A673 (cell line): ENCODE results near the gene PCDH10. TPM values are rescaled to one million over a fixed set of nuclear protein-coding genes. Genes with fewer than 3 reads are reported as not detected.

ENCODE experiments used
- BruUV-seq: library from RNA; stranded (reverse); fragments of 400-500 nt; replicated peaks from 2 replicates; lab custom pipeline; 2021; lab: Mats Ljungman, UMichigan
- CTCF ChIA-PET: fragments of 300-600 bp; sonication (Branson Sonifier 250); formaldehyde crosslinking; loops from one replicate; lab custom pipeline; 2022; ENCODE audit warnings: antibody characterized with exemption; lab: Charles Lee
- POLR2A ChIA-PET: fragments of 300-600 bp; sonication (Branson Sonifier 250); formaldehyde crosslinking; loops from one replicate; lab custom pipeline; 2022; ENCODE audit warnings: antibody characterized with exemption; ENCODE audit not compliant: low non-redundant PET; lab: Charles Lee
- DNase-seq: peaks from one replicate; pipeline ENCODE4 v3.0.0-alpha.2; 2015; ENCODE audit warnings: low spot score
- H3K27ac ChIP-seq: fragments of 200-600 bp; sonication (generic); 2 replicates; pipeline ENCODE4 v1.5.1; 2016; ENCODE audit warnings: mixed run types, low read depth, mild to moderate bottlenecking, mixed read lengths, antibody characterized with exemption, low read length; ENCODE audit not compliant: poor library complexity, severe bottlenecking
- H3K27me3 ChIP-seq: fragments of 200-600 bp; sonication (generic); replicated peaks from 2 replicates; pipeline ENCODE4 v1.6.1; 2017; ENCODE audit warnings: mixed run types, low read depth, mild to moderate bottlenecking, mixed read lengths, antibody characterized with exemption, low read length; ENCODE audit not compliant: insufficient read depth, poor library complexity
- H3K36me3 ChIP-seq: fragments of 200-600 bp; sonication (generic); 2 replicates; pipeline ENCODE4 v1.6.1; 2016; ENCODE audit warnings: mixed run types, mild to moderate bottlenecking, mixed read lengths, antibody characterized with exemption, low read length; ENCODE audit not compliant: insufficient read depth, poor library complexity, severe bottlenecking
- H3K4me1 ChIP-seq: fragments of 200-600 bp; sonication (generic); 2 replicates; pipeline ENCODE4 v1.6.1; 2017; ENCODE audit warnings: mixed run types, mild to moderate bottlenecking, mixed read lengths, antibody characterized with exemption, low read length; ENCODE audit not compliant: insufficient read depth, poor library complexity, severe bottlenecking
- H3K4me3 ChIP-seq: fragments of 200-600 bp; sonication (generic); 2 replicates; pipeline ENCODE4 v1.5.1; 2016; ENCODE audit warnings: low read depth, mixed run types, mild to moderate bottlenecking, mixed read lengths, low read length; ENCODE audit not compliant: poor library complexity, severe bottlenecking
- H3K9me3 ChIP-seq: fragments of 200-600 bp; sonication (generic); 2 replicates; pipeline ENCODE4 v1.6.1; 2016; ENCODE audit warnings: mixed run types, low read depth, mild to moderate bottlenecking, mixed read lengths, antibody characterized with exemption, low read length; ENCODE audit not compliant: poor library complexity, severe bottlenecking
- EZH2 ChIP-seq: fragments of 200-600 bp; sonication (generic); IDR thresholded peaks from 2 replicates; pipeline ENCODE4 v1.6.1; 2017; ENCODE audit warnings: borderline replicate concordance, low read depth, mild to moderate bottlenecking, mixed read lengths, antibody characterized with exemption, low read length; ENCODE audit not compliant: poor library complexity, severe bottlenecking
- intact Hi-C: fragments of 100-400 bp; cut with micrococcal nuclease; formaldehyde crosslinking; loops from one replicate; pipeline ENCODE4 v1.10.0; 2022; ENCODE audit not compliant: unreplicated experiment
- total RNA-seq: library from RNA; stranded (reverse); gene quantifications from 2 replicates; pipeline ENCODE4 v1.2.3, GENCODE V29; 2021
- TF ChIP-seq, protein P1 (sequence below): fragments of 300-800, 200-600 bp; sonication (generic); conservative IDR thresholded peaks from 2 replicates; pipeline ENCODE4 v1.5.1; 2017; ENCODE audit warnings: low read depth, mild to moderate bottlenecking, antibody characterized with exemption, low read length, moderate library complexity, mixed read lengths

The PCDH10 gene
- total RNA-seq, 1 experiment from 2014 or later = 40.6 TPM

DNA sequence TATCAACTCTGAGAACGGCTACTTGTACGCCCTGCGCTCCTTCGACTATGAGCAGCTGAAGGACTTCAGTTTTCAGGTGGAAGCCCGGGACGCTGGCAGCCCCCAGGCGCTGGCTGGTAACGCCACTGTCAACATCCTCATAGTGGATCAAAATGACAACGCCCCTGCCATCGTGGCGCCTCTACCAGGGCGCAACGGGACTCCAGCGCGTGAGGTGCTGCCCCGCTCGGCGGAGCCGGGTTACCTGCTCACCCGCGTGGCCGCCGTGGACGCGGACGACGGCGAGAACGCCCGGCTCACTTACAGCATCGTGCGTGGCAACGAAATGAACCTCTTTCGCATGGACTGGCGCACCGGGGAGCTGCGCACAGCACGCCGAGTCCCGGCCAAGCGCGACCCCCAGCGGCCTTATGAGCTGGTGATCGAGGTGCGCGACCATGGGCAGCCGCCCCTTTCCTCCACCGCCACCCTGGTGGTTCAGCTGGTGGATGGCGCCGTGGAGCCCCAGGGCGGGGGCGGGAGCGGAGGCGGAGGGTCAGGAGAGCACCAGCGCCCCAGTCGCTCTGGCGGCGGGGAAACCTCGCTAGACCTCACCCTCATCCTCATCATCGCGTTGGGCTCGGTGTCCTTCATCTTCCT is 2.7 kb downstream of the PCDH10 start:
- CTCF ChIA-PET = interaction anchor here (0.6 kb wide), 1 partner anchor 334 kb away, joined by 3 read pairs; no protein-coding TSS in a partner anchor
- H3K4me3 ChIP-seq = peak overlapping the region; percentile 63
- H3K4me1 ChIP-seq = peaks cover 7% of the 10 kb centered on the region
- no peaks in the 10 kb centered on the region for H3K27me3 ChIP-seq
- POLR2A ChIA-PET = interaction anchor here (0.7 kb wide), 1 partner anchor 1317 kb away, joined by 3 read pairs; no protein-coding TSS in a partner anchor
- no peaks in the 10 kb centered on the region for H3K9me3 ChIP-seq
- H3K36me3 ChIP-seq = no peaks in the 10 kb centered on the region
- intact Hi-C loops = loop anchor here (5.0 kb wide), 2 partner anchors 165 to 485 kb away; no protein-coding TSS in a partner anchor
- no peak overlapping the region for H3K27ac ChIP-seq
- TF ChIP-seq, protein P1, sequence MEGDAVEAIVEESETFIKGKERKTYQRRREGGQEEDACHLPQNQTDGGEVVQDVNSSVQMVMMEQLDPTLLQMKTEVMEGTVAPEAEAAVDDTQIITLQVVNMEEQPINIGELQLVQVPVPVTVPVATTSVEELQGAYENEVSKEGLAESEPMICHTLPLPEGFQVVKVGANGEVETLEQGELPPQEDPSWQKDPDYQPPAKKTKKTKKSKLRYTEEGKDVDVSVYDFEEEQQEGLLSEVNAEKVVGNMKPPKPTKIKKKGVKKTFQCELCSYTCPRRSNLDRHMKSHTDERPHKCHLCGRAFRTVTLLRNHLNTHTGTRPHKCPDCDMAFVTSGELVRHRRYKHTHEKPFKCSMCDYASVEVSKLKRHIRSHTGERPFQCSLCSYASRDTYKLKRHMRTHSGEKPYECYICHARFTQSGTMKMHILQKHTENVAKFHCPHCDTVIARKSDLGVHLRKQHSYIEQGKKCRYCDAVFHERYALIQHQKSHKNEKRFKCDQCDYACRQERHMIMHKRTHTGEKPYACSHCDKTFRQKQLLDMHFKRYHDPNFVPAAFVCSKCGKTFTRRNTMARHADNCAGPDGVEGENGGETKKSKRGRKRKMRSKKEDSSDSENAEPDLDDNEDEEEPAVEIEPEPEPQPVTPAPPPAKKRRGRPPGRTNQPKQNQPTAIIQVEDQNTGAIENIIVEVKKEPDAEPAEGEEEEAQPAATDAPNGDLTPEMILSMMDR = peak; percentile 56
- TF ChIP-seq EZH2 = no peak
- BruUV-seq = no TSS peak
- peak; percentile 62 for DNase-seq

DNA sequence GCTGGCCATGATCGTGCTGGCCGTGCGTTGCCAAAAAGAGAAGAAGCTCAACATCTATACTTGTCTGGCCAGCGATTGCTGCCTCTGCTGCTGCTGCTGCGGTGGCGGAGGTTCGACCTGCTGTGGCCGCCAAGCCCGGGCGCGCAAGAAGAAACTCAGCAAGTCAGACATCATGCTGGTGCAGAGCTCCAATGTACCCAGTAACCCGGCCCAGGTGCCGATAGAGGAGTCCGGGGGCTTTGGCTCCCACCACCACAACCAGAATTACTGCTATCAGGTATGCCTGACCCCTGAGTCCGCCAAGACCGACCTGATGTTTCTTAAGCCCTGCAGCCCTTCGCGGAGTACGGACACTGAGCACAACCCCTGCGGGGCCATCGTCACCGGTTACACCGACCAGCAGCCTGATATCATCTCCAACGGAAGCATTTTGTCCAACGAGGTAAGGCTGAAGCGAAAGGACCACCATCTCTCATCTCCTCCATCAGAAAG is 3.3 kb downstream of the PCDH10 start:
- peaks cover 7% of the 10 kb centered on the region for H3K4me1 ChIP-seq
- H3K9me3 ChIP-seq = no peaks in the 10 kb centered on the region
- peak overlapping the region; percentile 63 for H3K4me3 ChIP-seq
- peak overlapping the region; percentile 55 for H3K27ac ChIP-seq
- ChIA-PET POLR2A (interaction anchor here (0.7 kb wide), 1 partner anchor 1316 kb away, joined by 3 read pairs; no protein-coding TSS in a partner anchor), CTCF (interaction anchor here (0.6 kb wide), 1 partner anchor 335 kb away, joined by 3 read pairs; no protein-coding TSS in a partner anchor)
- H3K27me3 ChIP-seq = no peaks in the 10 kb centered on the region
- TF ChIP-seq, protein P1 = no peak
- TF ChIP-seq EZH2 = no peak
- no TSS peak for BruUV-seq
- DNase-seq = no peak
- intact Hi-C loops = loop anchor here (5.0 kb wide), 2 partner anchors 165 to 485 kb away; no protein-coding TSS in a partner anchor
- H3K36me3 ChIP-seq = no peaks in the 10 kb centered on the region

DNA sequence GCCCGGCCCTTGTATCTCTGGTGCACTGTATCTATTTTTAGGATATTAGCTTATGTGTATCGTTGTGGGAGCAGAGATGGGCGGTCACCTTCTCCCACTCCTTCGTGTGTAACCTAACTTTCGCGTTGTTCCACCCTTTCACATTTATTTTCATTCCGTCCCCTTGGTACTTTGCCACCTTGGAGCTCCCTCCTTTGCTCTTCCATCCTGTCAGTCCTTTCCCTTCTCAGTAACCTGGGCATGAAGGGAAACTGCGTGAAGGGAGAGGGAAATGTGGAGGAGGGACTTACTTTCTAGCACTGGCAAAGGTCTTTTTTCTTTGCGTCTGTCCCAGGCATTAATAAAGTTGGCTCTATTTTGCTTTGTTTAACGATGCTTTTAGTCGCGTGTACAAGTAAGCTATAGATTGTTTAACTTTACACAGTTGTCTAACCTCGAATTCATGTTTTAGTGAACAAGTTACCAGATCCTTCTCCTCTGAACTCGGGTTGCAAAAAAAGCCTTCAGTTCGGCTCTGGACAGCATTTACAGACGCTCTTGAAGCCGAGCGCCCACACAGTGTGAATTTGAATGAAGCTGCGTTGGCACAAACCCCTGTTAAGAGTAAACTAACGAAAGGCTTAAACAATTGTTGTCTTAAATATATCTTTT is 3.9 kb downstream of the PCDH10 start:
- intact Hi-C loops = loop anchor here (5.0 kb wide), 2 partner anchors 164 to 484 kb away; no protein-coding TSS in a partner anchor
- POLR2A ChIA-PET = no interaction called here
- TF ChIP-seq, protein P1 = no peak
- TF ChIP-seq EZH2 = no peak
- Histone ChIP-seq H3K9me3 (no peaks in the 10 kb centered on the region), H3K36me3 (no peaks in the 10 kb centered on the region), H3K27me3 (no peaks in the 10 kb centered on the region), H3K27ac (peak overlapping the region; percentile 55), H3K4me1 (peaks cover 7% of the 10 kb centered on the region), H3K4me3 (peak overlapping the region; percentile 63)
- CTCF ChIA-PET = no interaction called here
- DNase-seq = peak; percentile 51
- no TSS peak for BruUV-seq
